Tibial nerve (tissue), 4 donors: ENCODE measurements around the gene ALG12.
A peak's percentile ranks its signal among the peaks of the same experiment; 100 is the strongest.

ENCODE experiments used
- CTCF ChIP-seq, 5 experiments: fragments of 200-600 bp in 3 of 5; fragments of 450-650 bp in 2 of 5; sonication (generic) in 3 of 5; IDR thresholded peaks; one replicate each; pipeline ENCODE4 v1.5.1; 2016 to 2019; ENCODE audit warnings: antibody characterized with exemption in 5 of 5, mild to moderate bottlenecking in 3 of 5, moderate library complexity in 2 of 5
- EP300 ChIP-seq, 2 donors: sonication (generic); formaldehyde crosslinking; IDR thresholded peaks; one replicate each; pipeline ENCODE4 v1.6.1; 2017; ENCODE audit warnings: antibody characterized with exemption in 2 of 2, mild to moderate bottlenecking in 1 of 2
- POLR2A ChIP-seq, 2 donors: fragments of 450-650 bp; IDR thresholded peaks; one replicate each; pipeline ENCODE4 v1.6.1; 2017; ENCODE audit warnings: antibody characterized with exemption in 2 of 2, mild to moderate bottlenecking in 2 of 2, moderate library complexity in 2 of 2

- TF ChIP-seq CTCF (IDR thresholded peaks at IDR 0.05) (peak in 1 of 5 experiments; percentile 19), POLR2A (IDR thresholded peaks at IDR 0.05) (peak; percentile 41 to 47), EP300 (IDR thresholded peaks at IDR 0.05) (peak; percentile 40 to 68)
These were observed 43.9 kb upstream of the ALG12 start for GRCh38 chr22:49962012-49962750.
